Spleen (tissue), 11 donors: ENCODE data around the gene SEMA5A. TPM values are rescaled to one million over a fixed set of nuclear protein-coding genes. Genes with fewer than 3 reads are reported as not detected.

Source experiments
- DNase-seq: peaks from one replicate; pipeline ENCODE4 v3.0.0-alpha.2; 2020
- H3K27ac ChIP-seq, 8 donors: fragments of 200-600 bp; sonication (generic) in 7 of 8; 1 replicate in 4 of 8; 2 replicates in 4 of 8; pipeline versions ENCODE4 v1.5.0 to v1.8.0; 2016 to 2021; ENCODE audit warnings: inconsistent platforms in 4 of 8, mild to moderate bottlenecking in 4 of 8, moderate library complexity in 1 of 8
- H3K27me3 ChIP-seq, 7 donors: fragments of 200-600 bp; sonication (generic) in 6 of 7; replicated peaks in 1 of 7; 1 replicate in 4 of 7; 2 replicates in 3 of 7; pipeline versions ENCODE4 v1.5.0 to v1.8.0; 2016 to 2021; ENCODE audit warnings: inconsistent platforms in 3 of 7, mild to moderate bottlenecking in 1 of 7
- H3K36me3 ChIP-seq, 6 donors: fragments of 200-600 bp; sonication (generic) in 5 of 6; 1 replicate in 4 of 6; 2 replicates in 2 of 6; pipeline versions ENCODE4 v1.5.0 to v1.8.0; 2016 to 2021; ENCODE audit warnings: inconsistent platforms in 2 of 6
- H3K4me1 ChIP-seq, 6 donors: fragments of 200-600 bp; sonication (generic) in 5 of 6; 1 replicate in 3 of 6; 2 replicates in 3 of 6; pipeline versions ENCODE4 v1.5.0 to v1.8.0; 2016 to 2021; ENCODE audit warnings: inconsistent platforms in 3 of 6
- H3K4me3 ChIP-seq, 8 donors: fragments of 200-600 bp; sonication (generic) in 7 of 8; 1 replicate in 4 of 8; 2 replicates in 4 of 8; pipeline versions ENCODE4 v1.5.0 to v1.8.0; 2016 to 2021; ENCODE audit warnings: inconsistent platforms in 4 of 8, mild to moderate bottlenecking in 4 of 8, moderate library complexity in 2 of 8
- H3K9me3 ChIP-seq, 8 donors: fragments of 200-600 bp; sonication (generic) in 7 of 8; 1 replicate in 4 of 8; 2 replicates in 4 of 8; pipeline versions ENCODE4 v1.5.0 to v1.8.0; 2016 to 2021; ENCODE audit warnings: inconsistent platforms in 4 of 8
- POLR2A ChIP-seq, 3 donors: fragments of 450-650 bp; IDR thresholded peaks; one replicate each; pipeline ENCODE4 v1.5.1; 2017; ENCODE audit warnings: antibody characterized with exemption in 3 of 3, mild to moderate bottlenecking in 1 of 3
- POLR2AphosphoS5 ChIP-seq, 3 donors: sonication (generic); formaldehyde crosslinking; IDR thresholded peaks; one replicate each; pipeline ENCODE4 v1.5.1; 2017; ENCODE audit warnings: antibody characterized with exemption in 3 of 3
- WGBS, 5 donors: extraction: QIAGEN DNeasy Blood & Tissue Kit in 3 of 5; methylation state at CpG; one replicate each; pipeline versions ENCODE4 v1.1.5 to v1.1.7; 2013 to 2018; 5-methylcytosine and 5-hydroxymethylcytosine counted together
- intact Hi-C: fragments of 100-400 bp; cut with DNase I; formaldehyde crosslinking; loops from one replicate; pipeline ENCODE4 v1.15.0; 2023; ENCODE audit warnings: low total_unique reads
- polyA plus RNA-seq, 3 donors: library from polyadenylated mRNA; stranded (reverse); fragments of 200-250 nt; gene quantifications; one replicate each; pipeline ENCODE4 v1.2.1, GENCODE V29; 2013
- total RNA-seq, 7 donors: library from RNA; depleted of rRNA in 3 of 7; stranded (reverse); fragments of >200 nt in 3 of 7; fragmentation: NEBNext Ultra II Directional in 4 of 7; extraction: Animal tissue kit (Norgen Biotek cat#: 25700) in 4 of 7; gene quantifications; one replicate each; pipeline versions ENCODE4 v1.1.0 to v1.2.1, GENCODE V29; 2016 to 2021
- TF ChIP-seq, protein P1 (sequence below), 11 experiments: fragments of 200-600 bp in 7 of 11; fragments of 450-650 bp in 4 of 11; sonication (generic) in 4 of 11; IDR thresholded peaks in 8 of 11; conservative IDR thresholded peaks in 3 of 11; 1 replicate in 7 of 11; 2 replicates in 4 of 11; pipeline versions ENCODE4 v1.4.0 to v1.8.0; 2016 to 2021; ENCODE audit warnings: antibody characterized with exemption in 11 of 11, inconsistent platforms in 4 of 11, mild to moderate bottlenecking in 1 of 11
- donor health status: healthy with polysubstance abuse.
- donor health status: DM: no; HTN: no; CAD: no; lungs with moderate emphysema.
- donor health status: DM: no; HTN: no; CAD: no.
- donor health status: Bipolar disorder and iron deficiency.
- donor health status: healthy.
- donor health status: DM: no; HTN: no; CAD: no.
- donor health status: DM: yes; HTN: yes; CAD: no.

The SEMA5A gene
- total and polyA plus RNA-seq, 10 donors = 1.4 to 30.9 (median 13.1) TPM

GRCh38 chr5:9460885-9461645 is 84.8 kb downstream of the SEMA5A start:
- WGBS, 5 donors = 69 to 86% (median 77%) methylated on average over 3 of the region's 3 CpGs
- Histone ChIP-seq H3K9me3 (peaks cover 0 to 22% (median 7%) of the 10 kb centered on the region in 8 donors), H3K4me1 (no peaks in the 10 kb centered on the region), H3K27ac (no peak overlapping the region), H3K36me3 (no peaks in the 10 kb centered on the region), H3K4me3 (no peak overlapping the region), H3K27me3 (no peaks in the 10 kb centered on the region)
- TF ChIP-seq, protein P1, sequence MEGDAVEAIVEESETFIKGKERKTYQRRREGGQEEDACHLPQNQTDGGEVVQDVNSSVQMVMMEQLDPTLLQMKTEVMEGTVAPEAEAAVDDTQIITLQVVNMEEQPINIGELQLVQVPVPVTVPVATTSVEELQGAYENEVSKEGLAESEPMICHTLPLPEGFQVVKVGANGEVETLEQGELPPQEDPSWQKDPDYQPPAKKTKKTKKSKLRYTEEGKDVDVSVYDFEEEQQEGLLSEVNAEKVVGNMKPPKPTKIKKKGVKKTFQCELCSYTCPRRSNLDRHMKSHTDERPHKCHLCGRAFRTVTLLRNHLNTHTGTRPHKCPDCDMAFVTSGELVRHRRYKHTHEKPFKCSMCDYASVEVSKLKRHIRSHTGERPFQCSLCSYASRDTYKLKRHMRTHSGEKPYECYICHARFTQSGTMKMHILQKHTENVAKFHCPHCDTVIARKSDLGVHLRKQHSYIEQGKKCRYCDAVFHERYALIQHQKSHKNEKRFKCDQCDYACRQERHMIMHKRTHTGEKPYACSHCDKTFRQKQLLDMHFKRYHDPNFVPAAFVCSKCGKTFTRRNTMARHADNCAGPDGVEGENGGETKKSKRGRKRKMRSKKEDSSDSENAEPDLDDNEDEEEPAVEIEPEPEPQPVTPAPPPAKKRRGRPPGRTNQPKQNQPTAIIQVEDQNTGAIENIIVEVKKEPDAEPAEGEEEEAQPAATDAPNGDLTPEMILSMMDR (IDR thresholded peaks at IDR 0.05 in 8 of 11, conservative IDR thresholded peaks at IDR 0.05 in 3 of 11) = no peak
- no peak for TF ChIP-seq POLR2AphosphoS5 (IDR thresholded peaks at IDR 0.05)
- no peak for TF ChIP-seq POLR2A (IDR thresholded peaks at IDR 0.05)
- intact Hi-C loops = no loop called here
- DNase-seq = no peak

- no peaks in the 10 kb centered on the region for H3K27me3 ChIP-seq
- H3K36me3 ChIP-seq = no peaks in the 10 kb centered on the region
- WGBS, 5 donors = 51 to 60% (median 54%) methylated on average over 3 of the region's 3 CpGs
- TF ChIP-seq, protein P1 (IDR thresholded peaks at IDR 0.05 in 8 of 11, conservative IDR thresholded peaks at IDR 0.05 in 3 of 11) = no peak
- H3K9me3 ChIP-seq = peaks cover 0 to 25% (median 9%) of the 10 kb centered on the region in 8 donors
- no peaks in the 10 kb centered on the region for H3K4me1 ChIP-seq
- no peak overlapping the region for H3K27ac ChIP-seq
- no peak overlapping the region for H3K4me3 ChIP-seq
- intact Hi-C loops = no loop called here
- no peak for DNase-seq
Observed at GRCh38 chr5:9456435-9457042, 89.3 kb downstream of the SEMA5A start.

DNA sequence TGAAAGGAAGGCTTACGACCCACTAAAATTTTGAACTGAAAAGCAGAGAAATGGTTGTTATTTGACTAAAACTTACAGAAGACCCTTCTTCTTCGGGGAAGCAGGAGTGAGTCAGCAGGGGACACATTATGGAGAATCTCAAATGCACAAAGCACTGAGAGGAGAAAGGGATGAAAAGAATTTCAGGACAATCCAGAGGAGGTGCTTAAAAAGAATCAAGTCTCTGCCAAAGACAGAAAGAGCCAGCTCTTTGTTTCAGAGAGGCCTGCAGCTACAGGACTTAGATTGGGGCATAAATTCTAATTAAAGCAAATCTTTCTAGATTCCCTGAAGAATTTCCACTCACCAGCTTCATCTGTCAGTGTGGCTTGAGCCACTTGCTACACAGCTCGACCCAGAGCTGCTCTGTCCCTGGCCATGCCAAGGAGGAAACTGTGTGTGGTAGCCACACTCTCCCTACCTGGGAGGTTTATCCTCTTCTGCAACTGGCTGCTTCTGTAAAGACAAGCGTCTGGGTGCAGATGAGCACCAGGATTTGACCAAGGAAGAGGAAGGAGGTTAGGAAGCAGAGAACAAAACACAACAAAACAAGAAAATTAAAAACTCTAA is 89.9 kb downstream of the SEMA5A start:
- 51 to 58% (median 55%) methylated on average over 4 of the region's 4 CpGs for WGBS, 5 donors
- intact Hi-C loops = no loop called here
- no peak for DNase-seq

More for the DNA sequence above, 89.9 kb downstream of the SEMA5A start:
- TF ChIP-seq POLR2A (IDR thresholded peaks at IDR 0.05) (no peak), POLR2AphosphoS5 (IDR thresholded peaks at IDR 0.05) (no peak)
- TF ChIP-seq, protein P1 (IDR thresholded peaks at IDR 0.05 in 8 of 11, conservative IDR thresholded peaks at IDR 0.05 in 3 of 11) = no peak
- Histone ChIP-seq H3K4me3 (no peak overlapping the region), H3K27me3 (no peaks in the 10 kb centered on the region), H3K4me1 (no peaks in the 10 kb centered on the region), H3K27ac (no peak overlapping the region), H3K36me3 (no peaks in the 10 kb centered on the region), H3K9me3 (peaks cover 0 to 25% (median 9%) of the 10 kb centered on the region in 8 donors)
